Liver (tissue), 9 donors: ENCODE results near the gene WIPF1. TPM values are rescaled to one million over a fixed set of nuclear protein-coding genes. Genes with fewer than 3 reads are reported as not detected.

ENCODE experiments used
- DNase-seq: peaks from one replicate; pipeline ENCODE4 v3.0.0-alpha.2; 2017; ENCODE audit warnings: low spot score
- H3K27ac ChIP-seq, 2 donors: one replicate each; pipeline ENCODE4 v1.7.0; 2013; ENCODE audit warnings: inconsistent platforms in 2 of 2, low read length in 2 of 2, control low read depth in 1 of 2, low read depth in 1 of 2, mild to moderate bottlenecking in 1 of 2
- H3K27me3 ChIP-seq, 4 donors: one replicate each; pipeline versions ENCODE4 v1.6.1 to v1.7.0; 2013; ENCODE audit warnings: low read length in 3 of 4, inconsistent platforms in 1 of 4, mild to moderate bottlenecking in 1 of 4, moderate library complexity in 1 of 4; ENCODE audit not compliant: control insufficient read depth in 4 of 4, insufficient read depth in 4 of 4
- H3K36me3 ChIP-seq, 4 donors: one replicate each; pipeline versions ENCODE4 v1.6.1 to v1.7.0; 2013; ENCODE audit warnings: low read length in 3 of 4, mild to moderate bottlenecking in 3 of 4, low read depth in 1 of 4, moderate library complexity in 1 of 4; ENCODE audit not compliant: control insufficient read depth in 4 of 4, insufficient read depth in 3 of 4
- H3K4me1 ChIP-seq, 4 donors: one replicate each; pipeline versions ENCODE4 v1.6.1 to v1.7.0; 2013; ENCODE audit warnings: low read length in 3 of 4, mild to moderate bottlenecking in 3 of 4, moderate library complexity in 1 of 4; ENCODE audit not compliant: control insufficient read depth in 4 of 4, insufficient read depth in 4 of 4
- H3K4me3 ChIP-seq, 3 donors: one replicate each; pipeline versions ENCODE4 v1.6.1 to v1.7.0; 2013; ENCODE audit warnings: low read length in 3 of 3, control low read depth in 1 of 3, low read depth in 1 of 3, mild to moderate bottlenecking in 1 of 3
- H3K9ac ChIP-seq, 2 donors: one replicate each; pipeline ENCODE4 v1.7.0; 2013; ENCODE audit warnings: low read length in 2 of 2, mild to moderate bottlenecking in 2 of 2, moderate library complexity in 2 of 2, control low read depth in 1 of 2, low read depth in 1 of 2
- H3K9me3 ChIP-seq, 4 donors: one replicate each; pipeline versions ENCODE4 v1.6.1 to v1.7.0; 2013; ENCODE audit warnings: low read length in 3 of 4; ENCODE audit not compliant: control insufficient read depth in 4 of 4
- EGR1 ChIP-seq, 2 donors: IDR thresholded peaks; 2 replicates each; pipeline ENCODE4 v1.6.1; 2016 to 2018; ENCODE audit warnings: antibody characterized with exemption in 2 of 2, low read depth in 2 of 2
- GABPA ChIP-seq, 2 donors: IDR thresholded peaks in 1 of 2; conservative IDR thresholded peaks in 1 of 2; 2 replicates each; pipeline ENCODE4 v1.6.1; 2016; ENCODE audit warnings: antibody characterized with exemption in 2 of 2, mild to moderate bottlenecking in 1 of 2, moderate library complexity in 1 of 2
- HNF4A ChIP-seq, 2 donors: conservative IDR thresholded peaks; 2 replicates each; pipeline ENCODE4 v1.6.1; 2016; ENCODE audit warnings: antibody characterized with exemption in 2 of 2, mild to moderate bottlenecking in 2 of 2
- HNF4G ChIP-seq: IDR thresholded peaks from 2 replicates; pipeline ENCODE4 v1.6.1; 2016; ENCODE audit warnings: antibody characterized with exemption
- NR2F2 ChIP-seq: IDR thresholded peaks from 2 replicates; pipeline ENCODE4 v1.6.1; 2016; ENCODE audit warnings: antibody characterized with exemption
- RXRA ChIP-seq, 2 donors: IDR thresholded peaks; 2 replicates each; pipeline ENCODE4 v1.6.1; 2017 to 2018; ENCODE audit warnings: antibody characterized with exemption in 2 of 2, mild to moderate bottlenecking in 1 of 2
- YY1 ChIP-seq: IDR thresholded peaks from 2 replicates; pipeline ENCODE4 v1.6.1; 2016; ENCODE audit warnings: antibody characterized with exemption, mild to moderate bottlenecking
- WGBS: extraction: QIAGEN DNeasy Blood & Tissue Kit; methylation state at CpG from one replicate; pipeline ENCODE4 v1.1.7; 2013; 5-methylcytosine and 5-hydroxymethylcytosine counted together
- polyA plus RNA-seq, 2 donors: library from polyadenylated mRNA; stranded (reverse) in 1 of 2; unstranded in 1 of 2; fragments of 200-250 nt in 1 of 2; fragments of >200 nt in 1 of 2; fragmentation: Nextera tagmentation in 1 of 2; extraction: Ambion mirVana in 1 of 2; gene quantifications; one replicate each; pipeline versions ENCODE4 v1.2.1 to v1.2.3, GENCODE V29; 2013 to 2015
- total RNA-seq, 2 donors: library from RNA; depleted of rRNA; stranded (reverse); fragments of >200 nt; gene quantifications; one replicate each; pipeline ENCODE4 v1.2.3, GENCODE V29; 2014
- TF ChIP-seq, protein P1 (sequence below): IDR thresholded peaks from 2 replicates; pipeline ENCODE4 v1.6.1; 2016; ENCODE audit warnings: antibody characterized with exemption
- TF ChIP-seq, protein P2 (sequence below): IDR thresholded peaks from 2 replicates; pipeline ENCODE4 v1.6.1; 2016; ENCODE audit warnings: antibody characterized with exemption, mild to moderate bottlenecking
- TF ChIP-seq, protein P3 (sequence below): IDR thresholded peaks from 2 replicates; pipeline ENCODE4 v1.6.1; 2016; ENCODE audit warnings: antibody characterized with exemption
- donor health status: healthy.
- donor health status: healthy.
- donor health status: healthy.
- donor health status: healthy.
- donor health status: healthy.

WIPF1 gene
- total and polyA plus RNA-seq, 4 donors, result 4.7 to 7.7 (median 6.3) TPM

DNA sequence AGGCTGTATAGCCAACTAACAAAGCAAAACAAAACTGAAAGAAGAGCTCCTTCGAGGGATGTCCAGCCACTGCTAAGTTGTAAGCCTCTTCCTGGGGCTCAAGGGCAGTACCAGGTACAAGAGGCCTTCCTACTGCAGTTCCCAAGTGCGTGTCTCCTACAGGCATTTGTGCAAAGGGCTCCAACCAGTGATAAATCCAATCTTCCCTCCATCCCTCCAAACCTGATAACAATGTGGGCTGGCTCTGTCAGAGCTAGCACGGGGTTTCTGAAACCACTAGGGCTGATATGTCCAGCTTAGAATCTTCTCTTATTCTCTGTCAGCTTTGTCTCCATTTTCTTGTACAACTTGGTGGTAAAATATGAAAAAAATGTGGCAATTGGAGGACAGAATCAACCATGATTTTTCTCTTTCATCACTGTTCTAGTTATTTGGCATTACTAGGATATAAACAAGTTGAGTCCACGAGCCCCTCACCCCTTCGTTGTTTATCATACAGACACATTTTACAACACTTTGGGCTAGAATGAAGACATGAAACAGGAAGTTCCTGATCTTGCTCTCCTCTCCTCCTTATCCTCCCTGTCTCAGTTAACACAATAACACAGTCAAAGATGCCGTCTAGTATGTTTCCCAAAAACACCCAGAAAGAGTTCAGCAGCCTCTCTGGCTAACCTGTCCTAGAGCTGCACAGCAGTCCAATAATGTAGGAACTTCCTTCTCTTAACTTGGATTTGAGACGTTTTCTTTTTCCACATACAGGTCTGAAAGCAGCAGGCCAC, 35.4 kb upstream of the WIPF1 start:
- 62% methylated on average over 7 of the region's 7 CpGs for WGBS
- H3K27ac ChIP-seq, result peak overlapping the region; percentile 26 to 53
- peaks cover 0 to 6% (median 0%) of the 10 kb centered on the region in 4 donors for H3K36me3 ChIP-seq
- DNase-seq, result no peak
- H3K9ac ChIP-seq, result peak overlapping the region; percentile 23 to 66
- TF ChIP-seq, protein P1, sequence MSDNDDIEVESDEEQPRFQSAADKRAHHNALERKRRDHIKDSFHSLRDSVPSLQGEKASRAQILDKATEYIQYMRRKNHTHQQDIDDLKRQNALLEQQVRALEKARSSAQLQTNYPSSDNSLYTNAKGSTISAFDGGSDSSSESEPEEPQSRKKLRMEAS, result no peak
- TF ChIP-seq HNF4G, result no peak
- no peak for TF ChIP-seq HNF4A (conservative IDR thresholded peaks at IDR 0.05)
- TF ChIP-seq, protein P2, sequence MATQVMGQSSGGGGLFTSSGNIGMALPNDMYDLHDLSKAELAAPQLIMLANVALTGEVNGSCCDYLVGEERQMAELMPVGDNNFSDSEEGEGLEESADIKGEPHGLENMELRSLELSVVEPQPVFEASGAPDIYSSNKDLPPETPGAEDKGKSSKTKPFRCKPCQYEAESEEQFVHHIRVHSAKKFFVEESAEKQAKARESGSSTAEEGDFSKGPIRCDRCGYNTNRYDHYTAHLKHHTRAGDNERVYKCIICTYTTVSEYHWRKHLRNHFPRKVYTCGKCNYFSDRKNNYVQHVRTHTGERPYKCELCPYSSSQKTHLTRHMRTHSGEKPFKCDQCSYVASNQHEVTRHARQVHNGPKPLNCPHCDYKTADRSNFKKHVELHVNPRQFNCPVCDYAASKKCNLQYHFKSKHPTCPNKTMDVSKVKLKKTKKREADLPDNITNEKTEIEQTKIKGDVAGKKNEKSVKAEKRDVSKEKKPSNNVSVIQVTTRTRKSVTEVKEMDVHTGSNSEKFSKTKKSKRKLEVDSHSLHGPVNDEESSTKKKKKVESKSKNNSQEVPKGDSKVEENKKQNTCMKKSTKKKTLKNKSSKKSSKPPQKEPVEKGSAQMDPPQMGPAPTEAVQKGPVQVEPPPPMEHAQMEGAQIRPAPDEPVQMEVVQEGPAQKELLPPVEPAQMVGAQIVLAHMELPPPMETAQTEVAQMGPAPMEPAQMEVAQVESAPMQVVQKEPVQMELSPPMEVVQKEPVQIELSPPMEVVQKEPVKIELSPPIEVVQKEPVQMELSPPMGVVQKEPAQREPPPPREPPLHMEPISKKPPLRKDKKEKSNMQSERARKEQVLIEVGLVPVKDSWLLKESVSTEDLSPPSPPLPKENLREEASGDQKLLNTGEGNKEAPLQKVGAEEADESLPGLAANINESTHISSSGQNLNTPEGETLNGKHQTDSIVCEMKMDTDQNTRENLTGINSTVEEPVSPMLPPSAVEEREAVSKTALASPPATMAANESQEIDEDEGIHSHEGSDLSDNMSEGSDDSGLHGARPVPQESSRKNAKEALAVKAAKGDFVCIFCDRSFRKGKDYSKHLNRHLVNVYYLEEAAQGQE, result no peak
- no peaks in the 10 kb centered on the region for H3K4me1 ChIP-seq
- H3K27me3 ChIP-seq, result no peaks in the 10 kb centered on the region
- H3K4me3 ChIP-seq, result no peak overlapping the region
- no peaks in the 10 kb centered on the region for H3K9me3 ChIP-seq

DNA sequence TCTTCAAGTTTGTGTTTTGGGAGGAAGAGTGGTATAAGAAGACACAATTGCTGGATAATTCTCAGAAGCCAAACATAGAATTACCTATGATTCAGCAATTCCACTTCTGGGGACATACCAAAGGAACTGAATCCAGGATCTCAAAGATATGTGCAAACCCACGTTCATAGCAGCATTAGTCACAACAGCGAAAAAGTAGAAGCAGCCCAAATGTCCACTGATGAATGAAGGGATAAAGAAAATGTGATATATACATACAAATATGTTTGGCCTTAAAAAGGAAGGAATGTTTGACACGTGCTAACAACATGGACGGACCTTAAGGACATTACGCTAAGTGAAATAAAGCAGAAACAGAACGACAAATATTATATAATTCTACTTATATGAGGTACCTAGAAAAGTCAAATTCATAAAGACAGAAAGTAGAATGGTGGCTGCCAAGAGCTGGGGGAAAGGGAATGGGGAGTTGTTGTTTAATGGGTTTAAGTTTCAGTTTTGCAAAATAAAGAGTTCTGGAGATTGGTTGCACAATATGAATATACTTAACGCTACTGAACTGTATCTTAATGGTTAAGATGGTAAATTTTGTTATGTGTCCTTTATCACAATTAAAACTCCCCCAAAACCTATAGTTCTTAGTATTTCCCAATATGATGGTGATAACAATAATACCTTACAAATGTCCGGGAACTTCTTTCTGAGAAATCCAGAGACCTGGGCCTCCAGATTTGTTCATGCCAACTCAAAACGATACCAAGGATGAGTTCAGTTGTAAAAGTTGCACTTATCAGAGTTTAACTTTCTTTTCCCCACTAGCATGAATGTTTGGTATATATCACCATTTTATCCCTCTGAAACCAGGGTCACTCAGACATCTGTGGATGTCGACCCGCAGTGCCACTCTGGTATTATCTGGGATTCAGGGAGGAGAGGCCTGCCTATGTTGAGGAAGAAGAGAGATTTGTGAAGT, 33.7 kb upstream of the WIPF1 start:
- H3K9ac ChIP-seq, result no peak overlapping the region
- no peaks in the 10 kb centered on the region for H3K9me3 ChIP-seq
- no peaks in the 10 kb centered on the region for H3K27me3 ChIP-seq
- H3K27ac ChIP-seq, result no peak overlapping the region
- peaks cover 0 to 7% (median 0%) of the 10 kb centered on the region in 4 donors for H3K36me3 ChIP-seq
- DNase-seq, result no peak
- TF ChIP-seq GABPA (IDR thresholded peaks at IDR 0.05 in 1 of 2, conservative IDR thresholded peaks at IDR 0.05 in 1 of 2), result no peak
- 90% methylated on average over 11 of the region's 11 CpGs for WGBS
- H3K4me3 ChIP-seq, result no peak overlapping the region
- no peaks in the 10 kb centered on the region for H3K4me1 ChIP-seq

DNA sequence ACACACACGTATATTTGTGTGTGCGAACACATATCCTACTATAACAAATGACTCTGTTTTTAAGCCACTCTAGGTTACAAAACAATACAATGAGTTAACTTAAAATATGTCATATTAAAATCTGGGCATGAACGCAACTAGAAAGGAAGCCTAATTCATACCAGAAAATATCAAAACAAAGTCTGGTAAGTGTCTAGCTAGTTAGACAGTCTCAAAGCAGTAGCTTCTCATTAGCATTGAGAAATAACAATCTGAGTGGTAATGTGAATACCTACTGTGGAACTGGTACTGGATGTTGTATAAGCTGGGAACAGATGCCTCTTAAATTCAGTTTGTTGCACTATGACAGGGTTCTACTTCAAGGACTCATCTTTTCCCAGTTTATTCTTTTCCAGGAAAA, 32.5 kb upstream of the WIPF1 start:
- Histone ChIP-seq H3K27ac (no peak overlapping the region), H3K4me1 (no peaks in the 10 kb centered on the region)
- WGBS, result 94% methylated on average over 3 of the region's 3 CpGs

More for the DNA sequence above, 32.5 kb upstream of the WIPF1 start:
- no peak for DNase-seq
- no peak for TF ChIP-seq GABPA (IDR thresholded peaks at IDR 0.05 in 1 of 2, conservative IDR thresholded peaks at IDR 0.05 in 1 of 2)
- TF ChIP-seq, protein P3, sequence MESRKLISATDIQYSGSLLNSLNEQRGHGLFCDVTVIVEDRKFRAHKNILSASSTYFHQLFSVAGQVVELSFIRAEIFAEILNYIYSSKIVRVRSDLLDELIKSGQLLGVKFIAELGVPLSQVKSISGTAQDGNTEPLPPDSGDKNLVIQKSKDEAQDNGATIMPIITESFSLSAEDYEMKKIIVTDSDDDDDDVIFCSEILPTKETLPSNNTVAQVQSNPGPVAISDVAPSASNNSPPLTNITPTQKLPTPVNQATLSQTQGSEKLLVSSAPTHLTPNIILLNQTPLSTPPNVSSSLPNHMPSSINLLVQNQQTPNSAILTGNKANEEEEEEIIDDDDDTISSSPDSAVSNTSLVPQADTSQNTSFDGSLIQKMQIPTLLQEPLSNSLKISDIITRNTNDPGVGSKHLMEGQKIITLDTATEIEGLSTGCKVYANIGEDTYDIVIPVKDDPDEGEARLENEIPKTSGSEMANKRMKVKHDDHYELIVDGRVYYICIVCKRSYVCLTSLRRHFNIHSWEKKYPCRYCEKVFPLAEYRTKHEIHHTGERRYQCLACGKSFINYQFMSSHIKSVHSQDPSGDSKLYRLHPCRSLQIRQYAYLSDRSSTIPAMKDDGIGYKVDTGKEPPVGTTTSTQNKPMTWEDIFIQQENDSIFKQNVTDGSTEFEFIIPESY, result no peak
- TF ChIP-seq NR2F2, result no peak
- no peak for TF ChIP-seq YY1
- TF ChIP-seq RXRA (IDR thresholded peaks at IDR 0.05), result no peak
- no peak for TF ChIP-seq EGR1 (IDR thresholded peaks at IDR 0.05; ENCODE audit: low read depth in 2 of 2)
- Histone ChIP-seq H3K9ac (no peak overlapping the region), H3K9me3 (no peaks in the 10 kb centered on the region), H3K27me3 (no peaks in the 10 kb centered on the region), H3K4me3 (no peak overlapping the region), H3K36me3 (peaks cover 0 to 7% (median 0%) of the 10 kb centered on the region in 4 donors)
